ENCODE measurements around the gene ZNF506.

ZNF506 gene

DNA sequence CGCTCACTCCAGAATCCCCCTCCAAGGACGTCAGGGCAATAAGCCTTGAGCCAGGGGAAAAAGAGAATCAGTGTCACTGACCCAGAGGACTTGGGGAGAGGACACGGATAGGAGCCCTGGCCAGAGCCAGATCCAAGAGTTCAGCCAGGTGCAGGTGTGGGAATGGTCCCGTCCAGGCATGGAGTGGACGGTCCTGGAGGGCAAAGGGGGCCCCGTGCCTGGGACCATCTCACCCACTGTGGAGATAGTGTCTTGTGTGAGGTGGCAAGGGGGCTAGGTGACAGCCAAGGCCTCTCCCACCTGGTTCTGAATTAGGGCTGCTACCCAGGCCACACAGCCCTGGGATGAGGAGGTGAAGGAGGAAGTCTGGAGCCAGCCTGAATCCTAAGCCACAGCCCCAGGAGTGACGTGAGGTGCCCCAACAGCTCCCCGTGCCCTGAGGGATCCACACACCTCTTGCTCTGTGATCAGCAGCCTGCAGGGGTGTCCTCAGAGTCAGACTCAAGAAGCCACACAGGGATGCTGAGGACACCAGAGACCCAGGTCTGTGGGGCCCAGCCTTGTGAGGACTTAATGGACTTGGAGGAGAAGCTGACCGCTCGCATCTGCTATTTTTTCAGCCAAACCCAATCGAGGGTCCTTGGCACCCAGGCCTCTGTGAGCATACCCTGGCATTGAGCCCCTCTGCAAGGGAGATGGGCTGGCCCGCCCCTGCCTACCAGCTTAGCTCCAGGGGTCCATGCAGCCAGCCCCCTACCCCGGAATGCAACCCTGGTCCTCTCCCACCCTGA, 72.2 kb downstream of the ZNF506 start:
- no peak for TF ChIP-seq CTCF (IDR thresholded peaks at IDR 0.05; ENCODE audit: low read depth, low read length, missing control alignments)
- no peak for DNase-seq (ENCODE audit: low read depth)
- in situ Hi-C loops (cut with HindIII; ENCODE audit: low sequenced_read_pairs), result no loop called here
- no peak overlapping the region for H3K4me3 ChIP-seq (ENCODE audit: low read depth, low read length)

- no peak overlapping the region for H3K4me3 ChIP-seq (ENCODE audit: low read depth, low read length)
- no peak for TF ChIP-seq CTCF (IDR thresholded peaks at IDR 0.05; ENCODE audit: low read depth, low read length, missing control alignments)
- in situ Hi-C loops (cut with HindIII; ENCODE audit: low sequenced_read_pairs), result no loop called here
- DNase-seq (ENCODE audit: low read depth), result no peak
Observed at GRCh38 chr19:19748249-19748938, 73.2 kb downstream of the ZNF506 start.

- no peak for DNase-seq (ENCODE audit: low read depth)
- no peak overlapping the region for H3K4me3 ChIP-seq (ENCODE audit: low read depth, low read length)
- no peak for TF ChIP-seq CTCF (IDR thresholded peaks at IDR 0.05; ENCODE audit: low read depth, low read length, missing control alignments)
- in situ Hi-C loops (cut with HindIII; ENCODE audit: low sequenced_read_pairs), result no loop called here
Observed at GRCh38 chr19:19747357-19748220, 74.0 kb downstream of the ZNF506 start.

DNA sequence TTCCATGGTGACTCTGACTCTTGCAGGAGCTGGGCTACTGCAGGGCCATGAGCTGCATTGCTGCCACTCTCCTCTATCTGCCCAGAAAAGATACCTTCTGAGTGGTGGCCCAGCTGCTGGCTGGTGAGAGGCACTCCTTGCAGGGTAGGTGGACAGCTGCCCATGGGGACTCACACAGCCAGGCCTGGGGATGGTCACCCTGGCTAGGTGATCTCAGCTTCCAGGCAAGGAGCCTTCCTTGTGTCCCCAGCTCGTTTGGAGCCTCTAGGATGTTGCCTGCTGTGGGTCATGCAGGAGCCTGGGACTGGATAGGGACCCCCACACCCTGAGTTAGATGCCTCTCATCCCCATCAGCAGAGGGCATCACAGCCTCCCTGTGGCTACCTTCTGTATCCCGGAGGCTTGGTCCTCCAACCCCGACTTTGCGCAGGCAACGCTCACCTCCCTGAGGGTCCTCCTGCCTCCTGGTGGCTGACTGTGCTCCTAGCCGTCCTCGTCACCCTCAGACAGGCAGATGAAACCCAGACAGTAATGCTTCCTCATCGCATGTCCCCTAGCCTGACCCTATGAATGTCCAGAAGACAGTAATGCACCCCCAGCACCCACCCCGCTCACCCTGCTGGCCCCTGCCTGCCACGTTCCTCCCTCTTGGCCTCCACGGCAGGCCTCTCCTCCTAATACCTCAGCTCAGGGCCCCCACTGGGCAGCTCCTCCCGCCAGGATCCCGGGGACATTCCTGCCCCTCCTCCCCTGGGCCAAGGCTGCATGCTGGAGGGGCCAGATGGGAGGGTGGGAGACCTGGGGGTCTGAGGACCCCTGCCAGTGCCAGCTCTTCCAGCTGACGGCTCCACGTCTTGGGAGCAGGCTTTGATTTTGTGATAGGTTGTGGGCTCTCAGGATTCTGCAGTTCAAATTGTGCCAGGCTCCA, 75.0 kb downstream of the ZNF506 start:
- in situ Hi-C loops (cut with HindIII; ENCODE audit: low sequenced_read_pairs), result no loop called here
- no peak overlapping the region for H3K4me3 ChIP-seq (ENCODE audit: low read depth, low read length)
- TF ChIP-seq CTCF (IDR thresholded peaks at IDR 0.05; ENCODE audit: low read depth, low read length, missing control alignments), result no peak
- DNase-seq (ENCODE audit: low read depth), result no peak

- H3K4me3 ChIP-seq (ENCODE audit: low read depth, low read length), result no peak overlapping the region
- DNase-seq (ENCODE audit: low read depth), result no peak
- TF ChIP-seq CTCF (IDR thresholded peaks at IDR 0.05; ENCODE audit: low read depth, low read length, missing control alignments), result no peak
- in situ Hi-C loops (cut with HindIII; ENCODE audit: low sequenced_read_pairs), result no loop called here
Observed at GRCh38 chr19:19745496-19746285, 75.9 kb downstream of the ZNF506 start.
